T-helper 1 cell treated with Interleukin-12 subunit alpha and Interleukin-12 subunit beta and Interleukin-4 antibody, amounts not matched to agents 30 ng/mL and 1 ng/mL, for 36 hours (primary cell): ENCODE data around the gene FGF22. TPM values are rescaled to one million over a fixed set of nuclear protein-coding genes. Genes with fewer than 3 reads are reported as not detected.
"Not testable (repeated sequence)": the region's sequence is repeated elsewhere in the genome, so short reads cannot be mapped to it uniquely, and the experiment has no call there.

Experiments used
- intact Hi-C: fragments of 100-400 bp; cut with micrococcal nuclease; formaldehyde crosslinking; loops from one replicate; pipeline ENCODE4 v1.15.1; 2024
- total RNA-seq: library from RNA; stranded (reverse); gene quantifications from 2 replicates; pipeline ENCODE4 v1.2.3, GENCODE V29; 2022

Gene FGF22
- 0.15 TPM in 1 of 2 replicates, not detected in the other for total RNA-seq

DNA sequence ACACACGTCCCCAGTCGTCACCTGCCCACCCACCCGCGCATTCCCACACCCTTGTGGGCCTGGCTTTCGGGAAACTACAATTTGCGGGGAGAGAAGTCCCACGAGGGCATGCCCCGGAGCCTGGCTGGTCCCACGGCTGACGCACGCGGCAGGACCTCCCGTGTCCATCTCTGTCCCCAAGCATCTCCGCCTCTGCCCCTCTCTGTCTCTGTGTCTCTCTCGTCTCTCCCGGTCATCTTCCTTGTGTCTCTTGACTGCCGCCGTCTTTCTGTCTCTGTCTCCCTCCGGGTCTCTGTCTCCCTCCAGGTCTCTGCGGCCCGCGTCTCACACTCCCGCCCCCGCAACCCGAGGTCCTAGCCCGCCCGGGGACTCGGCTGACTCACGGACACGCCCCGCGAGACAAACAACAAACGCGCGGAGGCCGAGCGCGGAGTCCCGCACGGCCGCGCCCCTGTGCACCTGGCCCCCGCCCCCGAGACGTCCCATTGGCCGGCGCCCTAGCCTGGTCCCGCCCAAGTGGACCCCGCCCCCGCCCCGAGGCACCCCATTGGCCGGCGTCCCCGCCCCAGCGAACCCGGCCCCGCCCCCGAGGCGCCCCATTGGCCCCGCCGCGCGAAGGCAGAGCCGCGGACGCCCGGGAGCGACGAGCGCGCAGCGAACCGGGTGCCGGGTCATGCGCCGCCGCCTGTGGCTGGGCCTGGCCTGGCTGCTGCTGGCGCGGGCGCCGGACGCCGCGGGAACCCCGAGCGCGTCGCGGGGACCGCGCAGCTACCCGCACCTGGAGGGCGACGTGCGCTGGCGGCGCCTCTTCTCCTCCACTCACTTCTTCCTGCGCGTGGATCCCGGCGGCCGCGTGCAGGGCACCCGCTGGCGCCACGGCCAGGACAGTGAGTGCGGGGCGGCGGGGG is at the start of gene FGF22:
TSS of gene FGF22 (plus strand) at position 627 of the 908 bp plus-strand sequence. CDS start at position 674, 47 bp downstream.
- intact Hi-C loops, result loop anchor here (1.0 kb wide), 2 partner anchors 41 to 67 kb away; partner anchors contain the start of gene BSG

DNA sequence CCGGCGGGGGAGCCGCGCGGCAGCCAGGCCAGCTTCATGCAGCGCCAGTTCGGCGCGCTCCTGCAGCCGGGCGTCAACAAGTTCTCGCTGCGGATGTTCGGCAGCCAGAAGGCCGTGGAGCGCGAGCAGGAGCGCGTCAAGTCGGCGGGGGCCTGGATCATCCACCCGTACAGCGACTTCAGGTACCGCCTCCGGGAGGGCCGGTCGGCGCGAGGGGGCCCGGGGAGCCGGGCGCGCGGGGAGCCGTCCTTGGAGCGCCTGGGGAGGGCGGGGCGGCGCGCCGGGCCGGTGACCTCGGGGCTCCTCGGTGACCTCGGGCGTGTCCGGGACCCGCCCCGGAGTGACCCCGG is 49.3 kb upstream of the FGF22 start:
- intact Hi-C loops, result no loop called here

DNA sequence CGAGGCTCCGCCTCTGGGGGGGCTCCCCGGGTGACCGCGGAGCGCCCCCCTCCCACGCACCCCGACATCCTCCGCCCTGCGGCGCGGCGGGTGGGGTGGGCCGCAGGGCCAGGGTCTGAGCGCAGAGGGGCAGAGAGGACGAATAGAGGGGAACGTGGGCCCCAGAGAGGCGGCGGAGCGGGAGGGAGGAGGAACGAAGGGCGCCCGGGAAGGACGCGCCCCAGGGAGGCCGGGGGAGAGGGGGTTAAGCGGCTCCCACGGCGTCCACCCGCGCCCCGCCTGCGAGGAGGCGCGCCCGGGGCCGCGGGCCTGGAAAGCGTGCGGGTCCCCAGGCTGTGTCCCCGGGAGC is 49.0 kb upstream of the FGF22 start:
- intact Hi-C loops, result no loop called here

DNA sequence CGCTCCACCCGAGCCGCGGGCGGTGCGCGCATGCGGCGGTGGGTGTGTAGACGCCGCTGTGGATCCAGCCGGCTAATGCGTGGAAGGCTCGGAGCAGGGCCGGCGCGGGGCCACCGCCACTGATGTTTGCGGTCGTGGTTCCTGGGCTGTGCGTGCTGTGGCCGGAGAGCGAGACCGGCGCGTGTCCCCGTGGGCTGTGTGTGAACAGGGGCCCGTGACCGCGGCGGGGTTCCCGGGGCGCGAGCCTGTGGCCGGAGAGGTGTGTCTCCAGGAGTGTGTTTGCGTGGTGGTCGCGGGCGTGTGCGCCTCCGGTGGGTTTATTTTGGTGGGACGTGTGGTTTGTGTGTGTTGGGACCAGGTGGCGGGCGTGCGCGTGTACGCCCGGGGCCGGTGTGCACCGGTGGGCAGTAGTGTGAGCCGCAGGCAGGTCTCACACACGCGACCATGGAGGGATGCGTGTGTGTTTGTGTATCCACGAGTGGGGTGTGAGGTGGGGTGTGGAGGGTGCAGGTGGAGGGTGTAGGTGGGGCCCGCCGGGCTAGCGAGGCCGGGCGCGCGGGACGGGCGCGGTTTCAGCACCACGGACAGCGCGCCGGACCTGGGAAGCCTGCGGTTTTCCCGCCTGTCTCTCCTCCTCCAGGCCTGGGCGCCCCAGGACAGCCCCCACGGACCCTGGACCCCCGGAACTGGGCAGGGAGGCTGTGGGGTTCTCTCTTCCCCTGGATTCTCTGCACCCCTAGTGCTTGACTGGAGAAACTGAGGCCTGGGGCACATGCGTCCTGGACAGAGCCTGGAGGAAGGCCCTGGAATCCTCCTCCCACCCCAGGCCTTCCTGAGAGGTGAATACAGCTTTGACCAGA is 48.4 kb upstream of the FGF22 start:
- intact Hi-C loops, result no loop called here

DNA sequence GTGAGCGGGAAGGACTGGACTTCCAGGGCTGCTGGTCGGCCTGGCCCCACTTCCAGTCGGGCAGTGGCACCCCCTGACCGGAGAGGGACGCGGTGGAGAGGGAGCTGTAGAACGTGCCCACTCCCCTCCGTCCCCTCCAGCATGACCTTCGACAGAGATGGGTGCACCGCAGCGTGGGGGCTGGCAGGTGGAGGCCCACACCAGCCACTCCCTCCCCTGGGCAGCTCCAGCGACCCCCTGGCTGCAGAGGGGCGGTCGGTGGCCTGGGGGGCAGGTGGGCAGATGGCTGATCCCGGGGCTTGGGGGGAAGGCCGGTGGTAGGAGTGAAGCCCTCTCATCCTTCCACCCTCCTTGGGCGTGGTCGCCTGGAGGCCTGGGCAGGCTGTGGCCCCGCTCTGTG is 47.6 kb upstream of the FGF22 start:
- intact Hi-C loops, result no loop called here

DNA sequence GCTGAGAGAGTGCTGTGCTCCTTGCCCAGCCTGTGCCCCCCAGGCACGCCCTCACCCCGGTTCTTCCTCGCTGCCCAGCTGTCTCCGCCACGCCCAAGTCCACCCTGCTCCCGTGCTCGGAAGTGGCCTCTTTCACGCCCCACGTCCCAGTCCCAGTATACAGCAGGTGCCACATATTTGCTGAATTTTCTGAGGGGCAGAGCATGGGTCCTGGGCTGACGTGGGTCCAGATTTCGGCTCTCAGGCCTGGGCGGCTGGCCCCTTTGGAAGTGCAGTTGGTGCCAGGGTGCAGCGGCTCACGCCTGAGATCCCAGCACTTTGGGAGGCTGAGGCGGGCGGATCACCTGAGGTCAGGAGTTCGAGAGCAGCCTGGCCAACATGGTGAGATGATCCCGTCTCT is 46.6 kb upstream of the FGF22 start:
- intact Hi-C loops, result no loop called here

DNA sequence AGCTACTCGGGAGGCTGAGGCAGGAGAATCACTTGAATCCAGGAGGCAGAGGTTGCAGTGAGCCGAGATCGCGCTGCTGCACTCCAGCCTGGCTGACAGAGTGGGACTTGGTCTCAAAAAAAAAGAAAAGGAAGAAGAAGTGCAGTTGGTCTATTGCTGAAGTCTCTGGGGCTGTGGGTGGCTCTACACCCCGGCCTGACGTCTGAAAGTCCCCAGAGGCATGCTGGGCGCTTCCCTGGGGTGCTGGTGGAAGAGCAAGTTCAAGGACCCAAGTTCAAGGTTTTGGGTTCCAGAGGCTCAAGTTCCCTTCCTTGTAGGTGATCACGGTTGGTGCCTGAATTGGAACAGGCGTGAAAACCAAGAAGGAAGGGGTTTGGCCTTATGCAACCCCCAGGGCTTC is 46.2 kb upstream of the FGF22 start:
- intact Hi-C loops, result no loop called here

DNA sequence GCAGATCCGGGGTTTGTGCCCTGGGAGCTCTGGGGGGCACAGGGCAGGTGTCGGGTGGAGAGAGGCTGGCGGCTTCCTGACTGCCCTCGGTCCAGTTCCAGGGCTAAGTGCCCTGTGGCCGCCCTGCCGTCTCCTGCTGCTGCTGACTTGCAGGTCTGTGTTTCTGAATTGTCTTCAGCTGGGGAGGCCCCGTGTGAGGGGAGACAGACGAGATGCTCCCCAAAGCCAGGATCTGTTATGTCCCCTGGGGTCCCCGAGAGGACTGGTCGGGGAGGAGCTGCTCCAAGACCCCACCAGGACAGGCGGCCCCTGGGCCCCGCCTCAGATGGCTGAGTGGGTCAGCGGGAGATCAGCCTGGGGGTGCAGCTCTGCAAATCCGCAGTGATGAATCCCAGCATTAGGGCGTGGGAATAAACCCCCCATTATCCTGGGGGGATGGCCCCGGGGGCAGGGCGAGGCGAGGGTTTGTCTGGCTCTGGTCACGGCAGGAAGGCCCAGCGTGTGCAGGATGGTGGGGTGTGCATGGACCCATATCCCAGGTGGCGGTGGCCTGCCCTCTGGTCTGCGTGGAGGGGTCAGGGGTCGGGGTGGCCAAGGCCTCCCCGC is 45.3 kb upstream of the FGF22 start:
- intact Hi-C loops, result no loop called here

DNA sequence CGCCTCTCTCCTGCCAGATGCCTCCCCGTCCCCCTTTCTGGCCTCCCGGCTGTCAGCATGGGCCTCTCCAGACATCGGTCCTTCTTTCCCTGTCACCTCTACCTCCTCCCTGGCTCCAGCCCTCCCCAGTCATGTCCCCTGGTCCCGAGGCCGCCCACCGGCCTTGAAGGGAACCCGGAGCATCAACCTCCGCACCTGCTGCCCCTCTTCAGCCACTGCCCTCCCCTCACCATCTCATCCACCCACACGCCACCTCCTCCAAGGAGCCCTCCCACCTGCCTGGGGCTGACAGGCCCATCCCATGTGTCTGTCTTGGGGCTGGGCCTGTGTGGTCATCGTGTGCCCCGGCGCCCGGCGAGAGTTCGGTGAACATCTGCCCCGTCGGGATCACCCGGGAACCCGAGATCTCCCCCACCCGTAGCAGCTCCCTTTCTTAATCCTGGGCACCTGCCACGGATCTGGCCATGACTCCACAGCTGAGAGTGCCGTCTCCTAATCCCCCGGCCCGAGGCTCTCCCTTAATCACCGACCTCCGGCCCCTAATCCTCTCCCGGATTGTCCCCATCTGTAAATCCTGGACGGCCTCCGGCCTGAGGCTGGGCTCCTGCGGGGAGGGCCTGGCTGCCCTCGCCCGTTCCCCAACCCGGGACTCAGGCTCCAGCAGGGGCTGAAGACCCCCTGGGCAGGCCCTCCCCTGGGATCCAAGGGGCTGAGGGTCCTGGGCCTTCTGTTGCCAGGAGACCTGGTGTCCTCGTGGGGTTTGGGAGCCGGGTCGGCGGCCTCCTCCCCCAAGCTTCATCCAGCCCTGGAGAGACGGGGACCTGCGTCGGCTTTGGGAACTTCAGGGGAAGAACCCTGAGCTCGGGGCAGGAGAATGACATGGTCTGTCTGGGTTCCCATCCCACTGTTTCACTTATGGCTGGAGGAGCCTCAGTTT is 44.1 kb upstream of the FGF22 start:
- intact Hi-C loops, result no loop called here

DNA sequence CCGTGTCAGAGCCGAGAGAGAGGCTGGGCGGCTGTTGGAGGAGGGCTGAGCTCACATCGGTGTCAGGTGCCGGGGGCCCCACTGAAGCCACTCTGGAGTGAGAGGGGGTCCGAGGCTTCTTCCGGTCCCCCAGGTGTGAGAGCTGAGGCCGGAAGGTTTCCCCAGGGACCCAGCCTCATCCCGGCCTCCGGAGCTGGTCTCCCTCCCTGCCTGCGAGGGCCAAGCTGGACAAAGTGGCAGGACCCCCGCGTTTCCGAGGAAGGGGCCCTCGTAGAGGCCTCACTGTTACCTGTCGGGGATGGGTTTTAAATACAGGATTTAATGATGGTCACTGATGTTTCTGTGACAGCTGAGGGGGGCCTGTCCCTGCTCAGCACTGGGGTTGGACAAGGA is 43.4 kb upstream of the FGF22 start:
- intact Hi-C loops, result no loop called here

DNA sequence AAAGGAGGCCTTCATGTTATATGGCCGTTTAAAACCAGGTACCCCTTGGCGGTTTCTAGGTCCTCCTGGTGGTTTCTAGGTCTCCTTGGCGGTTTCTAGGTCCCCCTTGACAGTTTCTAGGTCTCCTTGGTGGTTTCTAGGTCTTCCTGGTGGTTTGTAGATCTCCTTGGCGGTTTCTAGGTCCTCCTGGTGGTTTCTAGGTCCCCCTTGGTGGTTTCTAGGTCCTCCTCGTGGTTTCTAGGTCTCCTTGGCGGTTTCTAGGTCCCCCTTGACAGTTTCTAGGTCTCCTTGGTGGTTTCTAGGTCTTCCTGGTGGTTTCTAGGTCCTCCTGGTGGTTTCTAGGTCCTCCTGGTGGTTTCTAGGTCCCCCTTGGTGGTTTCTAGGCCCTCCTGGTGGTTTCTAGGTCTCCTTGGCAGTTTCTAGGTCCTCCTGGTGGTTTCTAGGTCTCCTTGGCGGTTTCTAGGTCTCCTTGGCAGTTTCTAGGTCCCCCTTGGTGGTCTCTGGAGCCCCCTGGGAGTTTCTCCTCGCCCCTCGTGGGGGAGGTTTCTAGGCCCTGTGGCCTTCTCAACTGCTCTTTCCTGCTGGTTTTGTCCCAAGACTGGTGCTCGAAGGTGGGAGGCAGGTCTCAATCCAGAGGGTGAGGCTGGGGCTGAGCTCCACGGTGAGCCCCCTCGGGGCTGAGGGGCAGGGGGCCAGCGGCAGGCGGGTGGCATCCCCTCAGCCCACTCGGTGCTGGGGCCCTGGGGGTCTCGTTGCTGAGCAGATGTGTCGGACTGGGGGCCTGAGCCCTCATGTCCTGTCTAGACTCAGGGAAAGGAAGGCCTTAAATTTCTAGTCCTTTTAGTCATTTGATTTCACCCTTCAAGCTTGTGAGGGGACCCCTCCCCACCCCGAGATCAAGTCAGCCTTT is 42.0 kb upstream of the FGF22 start:
- intact Hi-C loops, result no loop called here

DNA sequence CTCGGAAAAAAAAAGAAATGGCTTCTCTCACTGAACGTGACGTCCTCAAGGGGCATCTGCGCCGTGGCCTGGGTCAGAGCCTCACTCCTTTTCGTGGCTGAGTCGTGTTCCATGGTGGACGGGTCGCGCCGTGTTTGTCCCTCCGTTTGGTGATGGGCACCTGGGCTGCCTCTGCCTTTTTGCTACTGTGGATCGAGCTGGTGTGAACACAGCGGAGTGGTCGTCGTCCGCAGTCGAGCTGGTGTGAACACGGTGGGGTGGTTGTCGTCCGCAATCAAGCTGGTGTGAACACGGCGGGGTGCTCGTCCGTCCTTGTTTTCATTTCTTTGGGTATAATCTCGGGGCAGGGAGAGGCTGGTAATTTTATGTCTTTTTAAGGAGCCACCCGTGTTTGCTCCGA is 38.4 kb upstream of the FGF22 start:
- intact Hi-C loops, result no loop called here

DNA sequence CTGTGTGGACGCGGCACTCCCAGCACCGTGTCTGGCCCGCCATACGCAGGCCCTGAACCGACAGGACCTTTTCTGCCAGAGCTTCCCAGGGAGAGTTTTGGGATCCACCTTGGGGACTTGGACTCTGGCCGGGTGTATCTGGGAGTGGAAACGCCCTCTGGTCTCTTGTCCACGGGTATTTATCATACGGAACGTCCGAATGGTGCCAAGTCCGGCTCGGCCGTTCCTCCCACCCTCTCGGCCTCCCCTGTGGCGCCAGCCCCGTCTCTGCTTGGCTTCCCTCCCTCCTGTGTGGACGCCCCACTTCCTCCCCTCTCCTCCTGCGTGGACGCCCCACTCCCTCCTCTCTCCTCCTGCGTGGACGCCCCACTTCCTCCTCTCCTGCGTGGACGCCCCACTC is 37.9 kb upstream of the FGF22 start:
- intact Hi-C loops, result no loop called here

DNA sequence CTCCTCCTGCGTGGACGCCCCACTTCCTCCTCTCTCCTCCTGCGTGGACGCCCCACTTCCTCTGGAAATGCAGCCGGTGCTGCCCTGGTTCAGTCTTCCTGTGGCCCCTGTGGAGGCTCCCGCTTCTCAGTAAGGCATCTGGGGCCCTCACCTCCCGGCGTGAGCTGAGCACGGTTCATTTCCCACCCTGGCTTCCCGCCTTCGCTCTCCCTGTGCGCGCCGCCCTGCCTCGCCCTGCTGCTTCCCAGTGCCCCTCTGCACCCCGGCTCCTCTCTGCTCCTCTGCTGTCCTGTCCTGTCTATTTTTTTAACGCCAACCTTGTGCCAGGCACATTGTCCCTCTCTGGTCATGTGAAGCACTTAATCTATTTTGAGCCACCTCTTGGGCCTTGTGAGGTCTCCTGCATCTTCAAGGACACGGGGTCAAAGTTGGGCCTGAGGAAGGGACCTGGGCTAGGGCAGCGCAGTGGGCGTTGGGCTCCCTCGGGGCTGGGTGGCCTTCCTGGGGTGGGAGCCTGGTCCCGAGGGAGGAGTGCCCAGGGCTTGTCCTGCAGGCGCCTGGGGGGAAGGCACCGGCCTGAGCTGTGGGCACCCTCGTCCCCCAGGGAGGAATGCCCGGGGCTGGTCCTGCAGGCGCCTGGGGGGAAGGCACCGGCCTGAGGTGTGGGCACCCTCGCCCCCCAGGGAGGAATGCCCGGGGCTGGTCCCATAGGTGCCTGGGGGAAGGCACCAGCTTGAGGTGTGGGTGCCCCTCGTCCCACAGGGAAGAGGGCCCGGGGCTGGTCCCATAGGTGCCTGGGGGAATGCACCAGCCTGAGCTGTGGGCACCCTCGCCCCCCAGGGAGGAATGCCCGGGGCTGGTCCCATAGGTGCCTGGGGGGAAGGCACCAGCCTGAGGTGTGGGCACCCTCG is 37.0 kb upstream of the FGF22 start:
- intact Hi-C loops, result no loop called here

DNA sequence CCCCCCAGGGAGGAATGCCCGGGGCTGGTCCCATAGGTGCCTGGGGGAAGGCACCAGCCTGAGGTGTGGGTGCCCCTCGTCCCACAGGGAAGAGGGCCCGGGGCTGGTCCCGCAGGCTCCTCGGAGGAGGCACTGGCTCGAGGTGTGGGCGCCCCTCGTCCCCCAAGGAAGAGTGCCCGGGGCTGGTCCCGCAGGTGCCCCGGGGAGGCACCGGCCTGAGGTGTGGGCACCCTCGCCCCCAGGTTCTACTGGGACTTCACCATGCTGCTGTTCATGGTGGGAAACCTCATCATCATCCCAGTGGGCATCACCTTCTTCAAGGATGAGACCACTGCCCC is 36.4 kb upstream of the FGF22 start:
- intact Hi-C loops, result not testable (repeated sequence)

DNA sequence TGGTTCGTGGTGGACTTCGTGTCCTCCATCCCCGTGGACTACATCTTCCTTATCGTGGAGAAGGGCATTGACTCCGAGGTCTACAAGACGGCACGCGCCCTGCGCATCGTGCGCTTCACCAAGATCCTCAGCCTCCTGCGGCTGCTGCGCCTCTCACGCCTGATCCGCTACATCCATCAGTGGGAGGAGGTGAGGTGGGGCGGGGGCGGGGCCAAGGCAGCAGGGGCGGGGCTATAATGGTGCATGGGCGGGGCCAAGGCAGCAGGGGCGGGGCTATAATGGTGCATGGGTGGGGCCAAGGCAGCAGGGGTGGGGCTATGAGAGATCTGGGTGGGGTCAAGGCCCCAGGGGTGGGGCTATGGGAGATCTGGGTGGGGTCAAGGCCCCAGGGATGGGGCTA is 35.9 kb upstream of the FGF22 start:
- intact Hi-C loops, result loop anchor here (1.0 kb wide), 2 partner anchors 72 to 77 kb away; partner anchors contain the start of gene CDC34

DNA sequence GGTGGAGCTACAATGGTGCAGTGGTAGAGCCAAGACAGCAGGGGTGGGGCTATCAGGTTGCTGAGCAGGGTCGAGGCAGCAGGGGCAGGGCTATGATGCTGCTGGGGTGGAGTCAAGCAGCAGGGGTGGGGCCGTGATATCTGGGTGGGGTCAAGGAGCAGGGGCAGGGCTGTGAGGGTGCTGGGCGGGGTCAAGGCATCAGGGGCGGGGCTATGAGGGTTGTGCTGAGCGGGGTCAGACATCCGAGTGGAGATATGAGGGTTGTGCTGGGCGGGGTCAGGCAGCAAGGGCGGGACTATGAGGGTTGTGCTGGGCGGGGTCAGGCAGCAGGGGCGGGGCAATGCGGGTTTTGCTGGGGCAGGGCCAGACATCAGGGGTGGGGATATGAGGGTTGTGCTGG is 35.3 kb upstream of the FGF22 start:
- intact Hi-C loops, result loop anchor here (1.0 kb wide), 2 partner anchors 73 to 76 kb away; partner anchors contain the start of gene CDC34

DNA sequence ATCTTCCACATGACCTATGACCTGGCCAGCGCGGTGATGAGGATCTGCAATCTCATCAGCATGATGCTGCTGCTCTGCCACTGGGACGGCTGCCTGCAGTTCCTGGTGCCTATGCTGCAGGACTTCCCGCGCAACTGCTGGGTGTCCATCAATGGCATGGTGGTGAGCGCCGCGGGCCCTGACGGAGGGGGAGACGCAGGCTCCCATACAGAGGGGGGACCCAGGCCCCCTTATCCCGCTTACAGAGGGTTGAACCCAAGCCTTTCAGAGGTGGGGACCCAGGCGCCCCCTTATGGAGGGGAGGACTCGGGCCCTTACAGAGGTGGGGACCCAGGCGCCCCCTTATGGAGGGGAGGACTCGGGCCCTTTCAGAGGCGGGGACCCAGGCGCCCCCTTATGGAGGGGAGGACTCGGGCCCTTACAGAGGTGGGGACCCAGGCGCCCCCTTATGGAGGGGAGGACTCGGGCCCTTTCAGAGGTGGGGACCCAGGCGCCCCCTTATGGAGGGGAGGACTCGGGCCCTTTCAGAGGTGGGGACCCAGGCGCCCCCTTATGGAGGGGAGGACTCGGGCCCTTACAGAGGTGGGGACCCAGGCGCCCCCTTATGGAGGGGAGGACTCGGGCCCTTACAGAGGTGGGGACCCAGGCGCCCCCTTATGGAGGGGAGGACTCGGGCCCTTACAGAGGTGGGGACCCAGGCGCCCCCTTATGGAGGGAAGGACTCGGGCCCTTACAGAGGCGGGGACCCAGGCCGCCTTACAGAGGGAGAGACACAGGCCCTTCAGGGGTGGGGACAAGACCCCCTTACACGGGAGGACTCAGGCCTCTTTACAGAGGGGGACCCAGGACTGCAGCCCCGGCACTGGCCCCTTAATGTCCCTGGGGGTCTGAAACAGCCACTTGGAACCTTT is 34.4 kb upstream of the FGF22 start:
- intact Hi-C loops, result not testable (repeated sequence)
